HG03378 (cell line): ENCODE measurements around the gene FMOD.
"Not testable (repeated sequence)": the region's sequence is repeated elsewhere in the genome, so short reads cannot be mapped to it uniquely, and the experiment has no call there.

Experiments
- ATAC-seq: cut with Tn5 transposase; IDR thresholded peaks from one replicate; pipeline ENCODE4 v1.9.1; 2021; ENCODE audit warnings: mild to moderate bottlenecking, moderate library complexity; ENCODE audit not compliant: unreplicated experiment

Gene FMOD

DNA sequence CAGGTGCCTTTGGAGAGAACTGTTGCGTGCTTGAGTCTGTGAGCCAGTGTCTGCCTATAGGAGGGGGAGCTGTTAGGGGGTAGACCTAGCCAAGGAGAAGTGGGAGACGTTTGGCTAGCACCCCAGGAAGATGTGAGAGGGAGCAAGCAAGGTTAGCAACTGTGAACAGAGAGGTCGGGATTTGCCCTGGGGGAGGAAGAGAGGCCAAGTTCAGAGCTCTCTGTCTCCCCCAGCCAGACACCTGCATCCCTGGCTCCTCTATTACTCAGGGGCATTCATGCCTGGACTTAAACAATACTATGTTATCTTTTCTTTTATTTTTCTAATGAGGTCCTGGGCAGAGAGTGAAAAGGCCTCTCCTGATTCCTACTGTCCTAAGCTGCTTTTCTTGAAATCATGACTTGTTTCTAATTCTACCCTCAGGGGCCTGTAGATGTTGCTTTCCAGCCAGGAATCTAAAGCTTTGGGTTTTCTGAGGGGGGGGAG, 43.2 kb downstream of the FMOD start:
- ATAC-seq: no peak

DNA sequence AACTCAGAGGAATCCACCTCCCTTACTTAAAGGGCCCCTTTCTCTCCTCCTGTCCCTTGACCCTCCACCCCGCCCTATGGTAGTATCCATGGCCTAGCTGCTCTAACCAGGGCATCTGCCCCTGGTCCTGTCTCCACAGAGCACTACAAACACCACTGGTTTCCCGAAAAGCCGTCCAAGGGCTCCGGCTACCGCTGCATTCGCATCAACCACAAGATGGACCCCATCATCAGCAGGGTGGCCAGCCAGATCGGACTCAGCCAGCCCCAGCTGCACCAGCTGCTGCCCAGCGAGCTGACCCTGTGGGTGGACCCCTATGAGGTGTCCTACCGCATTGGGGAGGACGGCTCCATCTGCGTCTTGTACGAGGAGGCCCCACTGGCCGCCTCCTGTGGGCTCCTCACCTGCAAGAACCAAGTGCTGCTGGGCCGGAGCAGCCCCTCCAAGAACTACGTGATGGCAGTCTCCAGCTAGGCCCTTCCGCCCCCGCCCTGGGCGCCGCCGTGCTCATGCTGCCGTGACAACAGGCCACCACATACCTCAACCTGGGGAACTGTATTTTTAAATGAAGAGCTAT, 43.9 kb downstream of the FMOD start:
- no peak for ATAC-seq

DNA sequence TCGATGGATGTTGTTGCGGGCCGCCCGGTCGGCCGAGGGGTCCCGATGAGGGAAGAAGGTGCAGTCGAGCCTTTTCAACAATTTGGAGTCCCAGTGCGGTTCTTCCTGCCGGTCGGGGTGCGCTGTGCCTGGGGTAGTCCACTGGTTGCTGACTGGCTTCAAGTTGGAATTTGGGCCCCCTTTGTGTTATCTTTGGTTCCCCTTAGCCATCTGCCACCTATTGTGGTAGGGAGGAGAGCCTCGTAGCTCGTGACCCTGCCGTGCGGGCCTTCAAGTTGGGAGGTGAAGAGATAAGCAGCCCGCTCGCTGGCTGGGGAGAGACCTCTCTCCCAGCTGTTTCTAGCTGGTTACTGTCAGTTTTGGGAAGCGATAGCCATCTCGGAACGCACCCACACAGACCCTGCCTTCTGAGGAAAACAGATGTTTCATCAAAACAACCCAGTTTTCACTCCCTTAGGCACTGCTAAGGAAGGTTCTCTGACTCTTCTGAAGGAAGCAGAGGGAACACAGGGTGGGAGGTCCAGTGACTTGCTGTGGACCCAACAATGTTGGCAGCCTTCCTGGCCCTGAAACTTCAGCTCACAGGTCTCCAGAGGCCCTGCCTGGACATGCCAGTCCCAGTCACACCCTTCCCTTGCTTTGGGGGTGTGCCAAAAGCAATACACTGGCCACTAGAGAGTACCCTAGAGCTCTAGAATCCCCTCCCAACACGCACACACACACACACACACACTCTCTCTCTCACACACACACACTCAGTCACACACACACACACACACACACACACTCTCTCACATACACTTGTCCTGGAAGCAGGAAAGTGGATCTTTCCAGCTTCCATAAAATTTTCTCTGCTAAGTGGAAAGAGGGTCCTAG, 44.6 kb downstream of the FMOD start:
- no peak for ATAC-seq

DNA sequence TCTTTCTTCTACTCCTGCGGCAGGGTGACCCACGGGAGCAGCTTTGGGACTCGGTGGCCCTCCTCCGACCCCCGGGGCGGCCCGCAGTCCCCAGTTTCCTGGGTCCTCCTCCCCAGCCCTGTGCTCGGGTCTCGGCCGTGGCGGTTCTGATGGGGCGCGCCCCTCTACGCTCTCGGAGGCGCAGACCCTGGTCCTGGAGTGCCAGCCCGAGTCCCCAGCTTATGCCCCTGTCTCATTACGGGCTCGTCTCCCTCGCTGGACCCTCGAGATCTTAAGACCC, 45.2 kb downstream of the FMOD start:
- ATAC-seq: no peak

DNA sequence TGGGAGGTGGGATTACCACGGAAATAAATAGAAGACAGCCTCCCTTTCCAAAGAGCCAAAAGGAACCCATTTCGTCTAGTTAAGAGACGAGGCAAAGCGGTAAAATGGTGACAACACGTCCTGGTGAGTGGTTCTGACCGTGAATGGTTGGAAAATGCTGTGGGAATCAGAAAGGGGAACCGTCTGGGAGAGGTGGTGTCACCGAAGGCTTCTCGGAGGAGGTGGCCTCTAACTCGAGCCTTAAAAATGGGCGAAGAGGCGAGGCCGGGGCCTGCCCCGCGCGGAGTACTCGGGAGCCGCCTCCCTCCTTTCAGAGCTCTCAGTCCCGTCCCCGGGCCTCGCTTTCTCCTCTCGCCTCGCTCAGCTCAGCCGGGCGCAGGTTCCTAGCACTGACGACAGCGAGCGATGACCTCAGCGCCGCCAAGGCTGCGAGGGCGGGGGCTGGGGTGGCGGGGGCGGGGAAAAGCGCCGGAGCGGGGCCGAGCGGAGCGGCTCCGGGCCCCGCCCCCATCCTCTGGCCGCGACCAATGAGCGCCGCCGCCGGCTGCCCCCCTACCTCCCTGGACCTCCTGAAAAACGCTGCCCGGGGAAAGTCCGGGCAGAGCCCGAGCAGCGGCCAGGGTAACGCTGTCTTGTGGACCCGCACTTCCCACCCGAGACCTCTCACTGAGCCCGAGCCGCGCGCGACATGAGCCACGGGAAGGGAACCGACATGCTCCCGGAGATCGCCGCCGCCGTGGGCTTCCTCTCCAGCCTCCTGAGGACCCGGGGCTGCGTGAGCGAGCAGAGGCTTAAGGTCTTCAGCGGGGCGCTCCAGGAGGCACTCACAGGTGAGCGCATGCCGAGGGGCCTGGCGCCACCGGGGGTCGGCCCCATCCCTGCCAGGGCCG, 45.8 kb downstream of the FMOD start, which contains the start of gene BTG2:
Gene BTG2, plus strand, starts transcription at position 601 of the 890 bp plus-strand sequence. Its CDS starts 88 bp downstream, at position 689.
- peak; percentile 42 for ATAC-seq

DNA sequence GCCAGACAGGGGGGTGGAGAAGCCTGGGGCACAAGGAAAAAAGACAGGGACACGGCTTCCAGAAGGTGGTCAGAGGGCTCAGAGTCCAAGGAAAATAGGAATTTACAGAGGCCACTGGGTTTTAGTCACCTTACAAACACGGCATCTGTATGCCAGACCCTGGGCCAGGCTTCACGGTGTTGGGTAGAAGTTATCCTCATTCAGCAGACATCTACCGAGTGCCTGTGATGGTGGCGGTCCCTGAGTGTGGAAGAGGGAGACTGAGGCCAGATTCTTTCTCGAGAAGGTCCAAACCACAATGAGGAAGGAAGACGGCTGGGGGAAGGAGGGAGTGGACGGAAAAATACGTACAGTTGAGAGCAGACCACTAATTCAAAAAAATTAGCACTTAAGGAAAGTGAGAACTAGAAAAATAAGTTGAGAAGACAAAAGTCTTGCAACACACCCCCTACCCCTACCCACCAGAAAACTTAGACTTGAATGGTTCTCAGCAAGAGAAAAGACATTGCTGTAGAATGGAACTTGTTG, 46.5 kb downstream of the FMOD start:
- ATAC-seq: no peak

DNA sequence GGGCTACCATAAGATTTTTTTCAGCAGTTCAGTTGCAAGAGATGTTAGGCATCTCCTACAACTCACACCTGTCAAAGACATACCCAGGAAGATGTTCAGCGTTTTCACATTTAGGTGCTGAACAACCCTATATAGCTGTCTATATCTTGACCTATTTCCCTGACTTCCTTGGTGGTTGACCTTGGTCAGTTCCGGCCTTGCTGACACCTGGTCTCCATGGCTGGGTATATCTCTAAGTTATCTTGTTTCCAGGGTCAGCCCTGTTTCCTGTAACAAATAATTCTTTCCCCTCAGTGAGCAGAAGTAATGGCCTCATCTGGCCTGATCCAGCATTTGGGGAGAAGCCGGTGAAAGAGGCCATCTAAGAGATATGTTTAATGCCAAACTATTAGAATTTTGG, 48.0 kb downstream of the FMOD start:
- ATAC-seq: no peak

DNA sequence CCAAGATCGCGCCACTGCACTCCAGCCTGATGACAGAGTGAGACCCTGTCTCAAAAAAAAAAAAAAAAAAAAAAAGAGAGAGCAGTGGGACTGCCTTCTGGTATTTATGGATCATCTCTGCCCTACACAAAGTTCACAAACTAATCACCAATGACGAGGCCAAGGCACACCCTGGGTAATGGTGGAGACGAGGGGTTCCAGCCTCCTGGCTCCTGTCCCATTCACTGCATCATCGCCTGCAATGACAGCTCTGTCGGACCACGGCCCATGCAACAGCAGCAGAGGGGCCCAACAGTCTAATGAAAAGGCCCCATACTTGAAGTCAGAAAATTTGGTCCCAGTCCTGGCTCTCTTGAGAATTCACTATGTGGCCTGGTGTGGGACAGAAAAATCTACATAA, 48.5 kb downstream of the FMOD start:
- no peak for ATAC-seq

DNA sequence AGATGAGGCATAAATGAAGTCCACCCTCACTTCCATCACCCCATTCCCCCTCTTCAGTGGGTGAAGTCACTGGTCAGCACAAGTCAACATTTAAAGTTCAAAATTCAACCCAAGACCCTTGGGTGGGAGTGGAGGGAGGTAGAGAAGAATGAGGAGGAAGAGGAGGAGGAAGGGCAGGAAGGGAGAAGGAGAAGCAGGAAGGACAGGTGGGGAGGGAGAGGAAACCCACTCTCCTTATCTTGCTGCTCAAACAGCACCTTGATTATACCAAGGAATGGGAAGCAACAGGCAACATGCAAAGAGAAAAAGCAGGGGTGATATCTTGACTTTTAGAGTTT, 49.6 kb downstream of the FMOD start:
- ATAC-seq: no peak

DNA sequence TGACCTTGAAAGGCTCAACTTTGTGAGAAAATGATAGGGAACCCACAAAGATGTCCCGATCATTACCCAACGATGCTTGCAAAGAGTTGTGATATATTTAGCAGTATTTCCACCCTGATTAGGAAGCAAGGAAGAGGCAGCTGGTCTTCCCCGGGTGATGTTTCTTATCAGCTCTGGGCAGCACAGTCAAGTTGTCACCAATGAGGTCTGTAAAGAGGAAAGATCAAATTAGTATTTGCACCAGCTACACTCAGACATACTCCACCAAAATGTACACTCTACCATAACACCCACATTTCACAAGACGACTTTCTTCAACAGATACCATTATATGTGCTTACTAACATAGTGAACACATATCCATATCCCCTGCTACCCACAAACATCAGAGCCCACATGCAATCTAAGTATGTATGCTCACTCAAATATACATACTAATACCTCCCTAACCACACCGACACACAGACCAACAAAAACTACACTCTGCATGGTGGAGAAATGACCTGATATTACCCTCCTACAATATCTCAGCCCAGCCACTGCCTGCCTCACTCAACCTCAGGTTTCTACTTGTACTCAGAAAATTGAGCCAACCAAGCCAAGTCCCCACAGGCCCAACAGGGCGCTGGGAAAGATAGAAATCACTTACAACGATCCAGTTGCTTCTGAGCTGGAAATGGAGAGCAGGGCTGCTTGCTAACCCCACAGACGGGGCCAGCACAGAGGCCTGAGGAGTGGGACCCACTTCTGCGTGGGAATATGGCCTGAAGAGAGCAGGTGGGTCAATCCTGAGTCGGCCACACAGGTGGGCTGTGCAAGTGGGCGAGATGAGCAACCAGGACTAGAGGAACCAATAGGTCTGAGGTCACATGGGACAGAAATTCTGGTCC, 50.2 kb downstream of the FMOD start:
- no peak for ATAC-seq

DNA sequence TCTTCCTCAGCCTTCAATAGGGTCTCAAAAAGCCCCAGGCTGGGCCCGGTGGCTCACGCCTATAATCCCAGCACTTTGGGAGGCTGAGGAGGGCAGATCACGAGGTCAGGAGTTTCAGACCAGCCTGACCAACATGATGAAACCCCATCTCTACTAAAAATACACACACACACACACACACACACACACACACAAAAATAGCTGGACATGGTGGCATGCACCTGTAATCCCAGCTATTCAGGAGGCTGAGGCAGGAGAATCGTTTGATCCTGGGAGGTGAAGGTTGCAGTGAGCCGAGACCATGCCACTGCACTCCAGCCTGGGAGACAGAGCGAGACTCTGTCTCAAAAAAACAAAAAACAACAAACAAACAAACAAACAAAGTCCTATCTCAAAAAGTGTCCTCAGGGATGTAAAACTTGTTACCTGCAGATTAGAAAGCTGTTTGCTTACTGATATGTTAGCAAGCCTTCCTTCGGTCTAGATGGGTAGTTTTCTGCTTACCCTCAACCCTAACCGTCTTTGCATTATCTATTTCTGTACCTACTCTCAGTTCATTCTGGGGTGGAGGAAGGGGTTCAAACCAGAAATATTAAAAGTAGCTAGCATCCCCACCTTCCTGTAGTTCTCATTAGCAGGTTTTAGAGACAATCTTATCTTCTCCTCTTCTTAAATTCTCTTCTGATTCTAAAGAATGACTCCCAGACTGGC, 51.0 kb downstream of the FMOD start:
- not testable (repeated sequence) for ATAC-seq

DNA sequence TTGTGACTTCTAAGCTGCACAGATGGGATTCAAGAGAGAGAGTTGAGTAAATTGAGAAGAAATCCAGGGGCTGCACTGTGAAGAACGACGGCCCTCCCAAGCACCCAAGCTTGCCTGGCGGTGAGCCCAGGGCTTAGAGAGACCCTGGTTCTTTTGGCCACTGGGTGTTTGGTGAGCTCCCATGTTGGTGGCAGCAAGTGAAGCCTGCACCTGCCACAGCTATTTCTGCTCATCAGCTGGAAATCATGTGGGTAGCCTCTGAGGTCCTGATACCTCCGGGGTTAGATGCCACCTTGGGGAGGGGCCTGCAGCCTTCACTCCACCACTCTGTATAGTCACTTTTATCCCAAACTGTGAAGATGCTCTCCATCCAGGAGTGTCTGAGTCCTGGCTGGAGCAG, 51.8 kb downstream of the FMOD start:
- ATAC-seq: no peak

DNA sequence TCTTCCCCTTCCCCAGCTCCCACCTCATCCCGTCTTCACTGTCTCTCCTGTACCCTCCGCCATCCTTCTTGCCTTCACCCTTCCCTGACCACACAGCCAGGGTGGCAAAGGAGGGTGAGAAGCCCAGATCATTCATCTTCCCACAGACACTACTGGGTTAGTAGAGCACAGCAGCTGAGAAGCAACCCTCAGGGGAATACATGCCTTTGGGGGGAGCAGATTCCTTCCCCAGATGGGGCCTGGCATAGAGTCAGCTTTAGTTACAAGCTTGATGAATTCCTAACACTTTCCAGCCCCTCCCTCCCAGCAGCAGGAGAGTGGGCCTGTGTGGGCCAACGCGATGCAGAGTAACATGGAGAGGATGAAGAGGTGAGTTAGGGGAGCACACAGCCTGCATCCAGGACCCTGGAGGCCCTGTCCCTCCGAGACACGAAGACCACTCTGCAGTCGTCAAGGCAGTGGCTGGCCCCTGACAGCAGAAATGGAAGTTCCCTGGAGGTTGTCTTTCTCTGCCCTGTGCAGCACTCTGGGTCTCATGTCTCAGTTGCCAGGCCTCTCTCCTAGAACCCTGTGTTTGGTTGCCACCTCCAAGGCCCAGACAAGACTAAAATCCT, 54.4 kb downstream of the FMOD start:
- no peak for ATAC-seq

DNA sequence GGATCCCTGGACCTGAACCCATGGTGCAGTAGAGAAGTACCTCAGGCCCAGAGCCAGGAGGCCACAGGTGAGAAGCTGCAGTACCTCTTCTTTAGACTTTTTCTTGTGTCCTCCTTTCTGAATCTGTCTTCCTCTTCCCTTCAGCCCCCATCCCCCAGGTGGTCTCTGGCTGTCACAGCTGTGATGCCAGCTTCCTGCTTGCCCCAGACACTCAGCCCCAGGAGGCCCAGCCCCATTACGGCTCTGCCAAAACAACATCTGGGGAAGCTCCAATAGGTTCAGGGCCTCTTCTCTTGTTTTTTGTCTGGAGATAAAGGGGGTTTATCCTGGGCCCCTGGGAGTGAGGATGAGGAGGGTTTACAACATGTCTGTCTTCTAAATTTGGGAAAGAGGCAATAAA, 55.1 kb downstream of the FMOD start:
- no peak for ATAC-seq

DNA sequence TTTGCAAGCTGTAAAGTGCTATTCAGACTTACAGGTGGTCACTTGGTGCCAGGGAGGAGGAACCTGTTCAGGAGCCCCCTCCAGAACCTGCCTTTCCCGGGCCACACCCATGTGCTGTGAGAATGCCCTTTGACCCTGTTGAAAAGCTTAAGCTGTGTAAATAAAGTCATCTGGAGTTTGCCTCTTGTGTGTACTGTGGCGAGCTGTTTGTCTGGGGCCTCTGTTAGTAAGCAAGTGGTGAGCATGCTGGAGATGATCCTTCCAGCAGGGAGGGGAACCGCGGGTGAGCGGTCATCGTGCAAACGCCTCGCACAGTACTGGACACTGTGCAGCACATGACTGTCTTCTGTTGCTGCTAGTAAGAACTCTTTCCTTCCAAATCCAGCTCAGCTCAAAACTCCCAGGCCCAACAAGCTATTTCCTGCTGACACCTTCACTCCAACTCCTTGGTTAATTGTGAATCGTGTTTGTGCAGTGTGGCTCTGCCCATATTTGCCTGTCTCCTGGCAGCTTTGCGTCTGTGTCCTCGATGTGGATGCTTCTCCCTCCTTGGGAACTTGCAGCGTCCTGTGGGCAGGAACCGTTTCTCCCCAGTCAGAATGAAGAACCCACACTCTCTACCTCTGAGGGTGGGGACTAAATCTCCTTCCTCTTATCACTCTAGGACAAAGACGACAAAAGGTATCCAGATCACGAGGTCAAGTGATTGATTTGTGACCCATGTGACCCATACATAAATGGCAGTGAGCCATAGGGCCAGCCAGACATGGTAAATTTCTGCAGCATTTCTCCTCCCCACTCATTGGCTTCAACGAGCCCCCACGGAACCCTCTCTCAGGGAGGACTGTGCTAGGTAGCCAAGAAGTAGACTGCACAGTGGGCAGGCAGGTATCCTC, 59.5 kb downstream of the FMOD start:
- no peak for ATAC-seq
